GM12865 (cell line): ENCODE results near the gene PGGHG.
"Not testable (repeated sequence)": the region's sequence is repeated elsewhere in the genome, so short reads cannot be mapped to it uniquely, and the experiment has no call there.

Source experiments
- DNase-seq: peaks from one replicate; pipeline ENCODE4 v3.0.0; 2010; ENCODE audit warnings: low read depth
- H3K4me3 ChIP-seq: 2 replicates; pipeline ENCODE4 v1.5.1; 2011; ENCODE audit warnings: mild to moderate bottlenecking, low read depth, low read length, control low read depth
- TF ChIP-seq, protein P1 (sequence below): IDR thresholded peaks from 2 replicates; pipeline ENCODE4 v1.5.1; 2011; ENCODE audit warnings: low read length, control low read depth, low read depth, inconsistent platforms; ENCODE audit not compliant: insufficient read depth; ENCODE audit errors: missing control alignments

The PGGHG gene

DNA sequence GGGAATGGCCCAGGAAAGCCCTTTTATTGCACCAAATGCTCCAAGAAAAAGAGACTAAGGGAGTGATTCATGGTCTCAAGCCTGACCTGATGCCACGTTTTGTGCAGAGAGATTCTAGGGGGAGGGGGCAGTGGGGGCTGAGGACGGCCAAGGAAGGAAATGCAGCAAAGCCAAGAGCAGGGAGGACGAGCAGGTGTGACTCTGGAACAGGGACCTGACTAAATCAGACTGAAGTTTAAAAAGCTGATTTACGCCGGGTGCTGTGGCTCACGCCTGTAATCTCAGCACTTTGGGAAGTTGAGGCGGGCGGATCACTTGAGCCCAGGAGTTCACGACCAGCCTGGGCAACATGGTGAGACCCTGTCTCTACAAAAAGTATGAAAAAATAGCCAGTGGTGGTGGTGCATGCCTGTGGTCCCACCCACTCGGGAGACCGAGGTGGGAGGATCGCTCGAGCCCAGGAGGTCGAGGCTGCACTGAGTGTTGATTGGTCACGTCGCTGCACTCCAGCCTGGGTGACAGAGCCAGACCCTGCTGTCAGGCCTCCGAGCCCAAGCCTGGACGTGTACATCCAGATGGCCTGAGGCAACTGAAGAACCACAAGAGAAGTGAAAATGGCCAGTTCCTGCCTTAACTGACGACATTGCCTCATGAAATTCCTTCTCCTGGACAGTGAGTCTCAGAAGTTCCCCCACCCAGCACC, 42.6 kb downstream of the PGGHG start:
- H3K4me3 ChIP-seq = no peak overlapping the region
- TF ChIP-seq, protein P1, sequence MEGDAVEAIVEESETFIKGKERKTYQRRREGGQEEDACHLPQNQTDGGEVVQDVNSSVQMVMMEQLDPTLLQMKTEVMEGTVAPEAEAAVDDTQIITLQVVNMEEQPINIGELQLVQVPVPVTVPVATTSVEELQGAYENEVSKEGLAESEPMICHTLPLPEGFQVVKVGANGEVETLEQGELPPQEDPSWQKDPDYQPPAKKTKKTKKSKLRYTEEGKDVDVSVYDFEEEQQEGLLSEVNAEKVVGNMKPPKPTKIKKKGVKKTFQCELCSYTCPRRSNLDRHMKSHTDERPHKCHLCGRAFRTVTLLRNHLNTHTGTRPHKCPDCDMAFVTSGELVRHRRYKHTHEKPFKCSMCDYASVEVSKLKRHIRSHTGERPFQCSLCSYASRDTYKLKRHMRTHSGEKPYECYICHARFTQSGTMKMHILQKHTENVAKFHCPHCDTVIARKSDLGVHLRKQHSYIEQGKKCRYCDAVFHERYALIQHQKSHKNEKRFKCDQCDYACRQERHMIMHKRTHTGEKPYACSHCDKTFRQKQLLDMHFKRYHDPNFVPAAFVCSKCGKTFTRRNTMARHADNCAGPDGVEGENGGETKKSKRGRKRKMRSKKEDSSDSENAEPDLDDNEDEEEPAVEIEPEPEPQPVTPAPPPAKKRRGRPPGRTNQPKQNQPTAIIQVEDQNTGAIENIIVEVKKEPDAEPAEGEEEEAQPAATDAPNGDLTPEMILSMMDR = no peak
- DNase-seq = no peak

DNA sequence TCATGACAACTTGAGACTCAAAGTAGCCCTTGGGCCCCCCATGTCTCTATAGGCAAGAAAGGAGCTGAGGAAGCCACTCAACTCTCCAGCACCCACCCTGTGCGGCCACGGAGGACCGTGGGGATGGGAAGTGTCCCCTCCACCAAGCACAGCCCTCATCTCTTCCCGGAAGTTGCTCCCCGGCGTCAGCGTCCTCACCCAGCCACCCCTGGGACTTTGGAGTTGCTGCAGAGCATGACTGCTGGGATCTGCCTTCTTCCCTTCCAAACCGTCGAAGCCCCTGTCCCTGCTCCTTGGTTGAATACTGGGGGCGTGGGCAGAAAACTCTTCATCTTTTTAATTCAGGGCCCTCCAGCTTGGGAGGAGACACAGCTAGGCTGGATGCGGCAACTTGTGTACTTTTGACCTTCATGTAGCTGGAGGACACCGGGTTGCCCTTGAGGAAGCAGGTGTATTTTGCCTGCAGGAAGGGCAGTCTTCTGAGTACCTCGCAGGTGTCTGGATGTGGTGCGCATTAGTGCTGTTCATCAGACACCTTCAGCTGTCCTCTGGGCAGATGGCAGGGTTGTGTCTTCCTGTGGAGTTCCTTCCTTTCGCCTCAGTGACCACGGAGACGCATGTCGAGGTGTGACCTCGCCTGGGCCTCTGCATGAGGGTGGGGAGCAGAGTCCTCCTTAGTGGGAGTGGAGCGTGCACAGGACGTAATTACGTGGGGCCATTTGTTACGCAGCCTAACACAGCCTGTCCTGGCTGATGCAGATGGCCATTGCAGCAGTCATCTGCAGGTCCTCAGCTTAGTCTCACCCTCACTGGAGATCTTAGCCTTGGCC, 43.9 kb downstream of the PGGHG start:
- TF ChIP-seq, protein P1 = no peak
- H3K4me3 ChIP-seq = no peak overlapping the region
- DNase-seq = no peak

DNA sequence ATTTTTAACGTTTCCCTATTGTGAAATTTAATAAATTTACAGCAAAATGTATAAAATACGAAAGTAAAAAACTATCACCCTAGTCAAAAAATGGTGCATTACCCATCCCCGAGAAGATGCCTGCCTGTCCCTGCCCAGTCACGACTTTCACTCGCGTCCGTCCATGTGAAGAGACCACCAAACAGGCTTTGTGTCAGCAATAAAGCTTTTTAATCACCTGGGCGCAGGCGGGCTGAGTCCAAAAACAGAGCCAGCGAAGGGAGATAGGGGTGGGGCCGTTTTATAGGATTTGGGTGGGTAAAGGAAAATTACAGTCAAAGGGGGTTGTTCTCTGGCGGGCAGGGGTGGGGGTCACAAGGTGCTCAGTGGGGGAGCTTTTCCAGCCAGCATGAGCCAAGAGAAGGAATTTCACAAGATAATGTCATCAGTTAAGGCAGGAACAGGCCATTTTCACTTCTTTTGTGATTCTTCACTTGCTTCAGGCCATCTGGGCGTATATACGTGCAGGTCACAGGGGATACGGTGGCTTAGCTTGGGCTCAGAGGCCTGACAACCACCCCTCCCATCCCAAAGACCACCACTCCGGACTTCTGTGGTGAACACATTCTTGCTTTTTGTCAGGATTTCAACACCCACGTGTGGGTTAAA, 44.8 kb downstream of the PGGHG start:
- DNase-seq, H3K4me3 ChIP-seq: not testable (repeated sequence)

DNA sequence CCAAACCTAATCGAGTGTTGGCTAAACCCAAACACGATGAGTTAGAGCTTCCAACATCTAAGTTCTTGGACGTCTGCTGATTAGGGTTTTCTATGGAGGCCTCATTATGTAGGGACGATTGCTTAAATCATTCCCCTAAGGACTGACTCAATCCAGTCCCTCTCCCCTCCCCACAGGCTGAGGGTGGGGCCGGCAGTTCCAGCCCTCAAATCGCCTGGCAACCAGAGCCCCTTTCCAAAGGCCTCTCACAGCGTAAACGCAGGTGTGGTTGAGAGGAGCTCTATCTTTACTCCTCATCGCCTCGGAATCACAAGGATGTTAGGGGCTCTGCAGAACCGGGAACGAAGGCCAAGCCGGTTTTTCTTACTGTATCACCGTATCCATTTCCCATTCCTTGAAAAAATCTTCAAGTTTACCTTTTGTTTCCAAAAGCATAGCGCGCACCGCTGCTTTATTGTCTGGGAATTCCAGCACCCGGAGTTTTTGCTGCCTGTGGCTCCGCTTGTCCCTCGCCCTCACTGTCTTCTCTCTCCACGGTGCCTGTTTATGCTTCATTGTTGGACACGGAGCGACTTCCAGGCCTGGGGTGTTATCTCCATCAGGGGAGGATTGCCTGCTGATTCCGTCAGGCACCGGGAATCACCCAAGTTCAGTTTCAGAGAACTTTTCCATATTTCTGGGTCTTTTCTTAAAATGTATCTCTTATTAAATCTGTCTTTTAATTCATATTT, 45.5 kb downstream of the PGGHG start:
- DNase-seq = no peak
- H3K4me3 ChIP-seq = no peak overlapping the region
- TF ChIP-seq, protein P1 = no peak

DNA sequence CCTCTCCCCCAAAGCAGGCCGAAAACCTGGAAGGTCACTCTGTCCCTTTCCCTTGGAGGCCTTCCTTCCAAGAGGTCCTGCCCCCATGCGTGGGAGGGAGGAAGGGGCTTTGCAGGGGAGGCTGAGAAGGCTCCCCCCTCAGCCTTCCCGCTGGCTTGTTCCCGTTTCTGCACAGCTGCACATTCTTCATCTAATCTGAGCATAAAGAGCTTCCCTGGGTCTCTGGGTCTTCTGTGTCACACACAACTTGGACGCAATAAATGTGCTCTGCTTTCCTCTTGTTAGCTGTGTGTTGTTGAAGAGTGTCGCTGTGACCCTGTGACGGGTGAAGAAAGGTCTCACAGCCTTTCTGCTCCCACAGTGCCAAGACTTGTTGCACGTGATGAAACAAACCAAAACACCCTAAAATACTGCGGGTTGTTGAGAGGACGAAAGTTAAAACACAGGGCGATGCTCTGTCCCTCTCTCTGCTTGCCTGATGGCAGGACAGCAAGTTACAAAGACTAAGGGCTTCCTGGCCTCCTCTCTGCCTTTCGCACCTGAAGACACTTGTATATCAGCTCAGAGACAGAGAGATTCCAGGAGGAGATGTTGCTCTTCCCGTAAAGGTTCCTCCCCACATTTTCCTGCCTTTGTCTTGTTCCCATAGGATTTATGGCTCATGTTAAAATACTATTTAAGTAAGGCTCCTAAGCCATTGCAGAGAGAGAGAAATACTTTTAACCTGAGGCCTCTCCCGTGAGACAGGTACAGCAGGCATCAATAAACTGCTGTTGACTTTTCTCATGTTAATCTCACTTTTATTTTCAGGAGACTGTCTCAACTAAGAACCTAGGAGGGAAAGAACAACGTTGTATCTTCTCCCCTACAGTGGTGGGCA, 47.1 kb downstream of the PGGHG start:
- DNase-seq = no peak
- H3K4me3 ChIP-seq = no peak overlapping the region
- TF ChIP-seq, protein P1 = no peak

DNA sequence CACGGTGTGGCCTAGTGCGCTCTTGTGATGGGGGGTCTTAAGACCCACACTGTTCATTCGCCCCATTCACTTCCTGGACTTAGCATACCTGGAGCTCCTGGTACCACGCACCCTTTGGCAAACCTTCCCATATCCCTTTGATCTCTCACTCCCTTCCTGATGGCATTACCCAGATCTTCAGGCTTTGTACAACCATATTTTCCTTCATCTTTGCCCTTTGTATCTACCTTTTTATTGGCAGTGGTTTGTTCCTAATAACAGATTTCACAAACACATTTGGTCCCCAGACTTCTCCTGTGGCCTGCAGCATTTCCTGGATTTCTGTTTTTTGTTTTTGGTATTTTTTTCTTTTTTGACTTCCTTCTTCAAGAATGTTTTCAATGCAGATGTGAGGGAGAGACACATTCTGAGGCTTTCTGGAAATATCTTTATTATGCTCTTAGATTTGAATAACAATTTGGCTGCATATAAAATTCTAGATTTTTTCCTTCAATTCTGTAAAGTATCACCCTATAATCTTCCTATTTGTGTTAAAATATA, 47.8 kb downstream of the PGGHG start:
- no peak overlapping the region for H3K4me3 ChIP-seq
- DNase-seq = no peak
- TF ChIP-seq, protein P1 = no peak
